Activated T-helper 2 cell treated with anti-CD3 and anti-CD28 coated beads, Interferon-gamma antibody, Interleukin-2, Interleukin-4, amounts not matched to agents 10 μg/mL and 5 μg/mL and 100 μg/mL, durations not matched to agents 14 hours and 24 hours and 36 hours (primary cell): Measurements from ENCODE around the gene CNOT11. TPM values are rescaled to one million over a fixed set of nuclear protein-coding genes. Genes with fewer than 3 reads are reported as not detected.
"Not testable (repeated sequence)": the region's sequence is repeated elsewhere in the genome, so short reads cannot be mapped to it uniquely, and the experiment has no call there.

Source experiments
- DNase-seq: peaks from one replicate; pipeline ENCODE4 v3.0.0; 2021; ENCODE audit warnings: low spot score
- H3K27ac Mint-ChIP-seq: one replicate; pipeline ENCODE4 v1.8.0; 2021; ENCODE audit warnings: mixed read lengths
- H3K27me3 Mint-ChIP-seq: one replicate; pipeline ENCODE4 v1.8.0; 2021; ENCODE audit warnings: low read depth, mixed read lengths
- H3K36me3 Mint-ChIP-seq: one replicate; pipeline ENCODE4 v1.8.0; 2021; ENCODE audit warnings: low read depth, mixed read lengths
- H3K4me1 Mint-ChIP-seq: one replicate; pipeline ENCODE4 v1.8.0; 2021; ENCODE audit warnings: low read depth, mixed read lengths
- H3K4me3 Mint-ChIP-seq: one replicate; pipeline ENCODE4 v1.8.0; 2021; ENCODE audit warnings: low read depth, mild to moderate bottlenecking, moderate library complexity, mixed read lengths
- H3K9me3 Mint-ChIP-seq: one replicate; pipeline ENCODE4 v1.8.0; 2021; ENCODE audit warnings: mixed read lengths
- intact Hi-C: fragments of 100-400 bp; cut with micrococcal nuclease; formaldehyde crosslinking; loops from one replicate; pipeline ENCODE4 v1.15.1; 2023
- total RNA-seq: library from RNA; stranded (reverse); gene quantifications from 2 replicates; pipeline ENCODE4 v1.2.3, GENCODE V29; 2022

Gene CNOT11
- total RNA-seq, 1 donor from 2014 or later = 77.6 TPM

DNA sequence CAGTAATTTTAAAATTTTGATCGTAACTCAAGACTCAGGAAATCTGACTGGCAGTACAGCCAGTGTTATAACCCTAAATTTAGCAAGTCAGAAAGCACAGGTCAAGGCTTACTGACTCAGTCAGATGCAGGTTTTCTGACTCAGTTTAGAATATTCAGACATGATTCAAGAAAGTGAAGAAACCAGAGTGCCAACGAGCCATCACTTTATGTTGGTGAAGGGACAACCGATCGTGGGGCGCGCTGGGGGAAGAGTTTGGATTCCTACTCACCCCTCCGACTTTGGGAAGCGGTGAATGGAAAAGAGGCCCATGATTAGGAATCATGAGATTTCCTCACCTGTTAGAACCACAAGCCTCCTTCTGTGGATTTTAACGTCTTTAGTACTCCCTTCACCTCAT, 54.8 kb downstream of the CNOT11 start:
- H3K27ac Mint-ChIP-seq = peak overlapping the region; percentile 97
- H3K9me3 Mint-ChIP-seq = no peaks in the 10 kb centered on the region
- no peak for DNase-seq
- H3K27me3 Mint-ChIP-seq = no peaks in the 10 kb centered on the region
- H3K36me3 Mint-ChIP-seq = peaks cover 34% of the 10 kb centered on the region
- intact Hi-C loops = loop anchor here (1.0 to 10.0 kb wide), 7 partner anchors 21 to 723 kb away; partner anchors contain the start of genes CNOT11 and RPL31
- peaks cover 65% of the 10 kb centered on the region for H3K4me1 Mint-ChIP-seq
- peak overlapping the region; percentile 91 for H3K4me3 Mint-ChIP-seq

GRCh38 chr2:101307950-101308431, 55.3 kb downstream of the CNOT11 start:
- DNase-seq = peak; percentile 38
- peaks cover 60% of the 10 kb centered on the region for H3K4me1 Mint-ChIP-seq

DNA sequence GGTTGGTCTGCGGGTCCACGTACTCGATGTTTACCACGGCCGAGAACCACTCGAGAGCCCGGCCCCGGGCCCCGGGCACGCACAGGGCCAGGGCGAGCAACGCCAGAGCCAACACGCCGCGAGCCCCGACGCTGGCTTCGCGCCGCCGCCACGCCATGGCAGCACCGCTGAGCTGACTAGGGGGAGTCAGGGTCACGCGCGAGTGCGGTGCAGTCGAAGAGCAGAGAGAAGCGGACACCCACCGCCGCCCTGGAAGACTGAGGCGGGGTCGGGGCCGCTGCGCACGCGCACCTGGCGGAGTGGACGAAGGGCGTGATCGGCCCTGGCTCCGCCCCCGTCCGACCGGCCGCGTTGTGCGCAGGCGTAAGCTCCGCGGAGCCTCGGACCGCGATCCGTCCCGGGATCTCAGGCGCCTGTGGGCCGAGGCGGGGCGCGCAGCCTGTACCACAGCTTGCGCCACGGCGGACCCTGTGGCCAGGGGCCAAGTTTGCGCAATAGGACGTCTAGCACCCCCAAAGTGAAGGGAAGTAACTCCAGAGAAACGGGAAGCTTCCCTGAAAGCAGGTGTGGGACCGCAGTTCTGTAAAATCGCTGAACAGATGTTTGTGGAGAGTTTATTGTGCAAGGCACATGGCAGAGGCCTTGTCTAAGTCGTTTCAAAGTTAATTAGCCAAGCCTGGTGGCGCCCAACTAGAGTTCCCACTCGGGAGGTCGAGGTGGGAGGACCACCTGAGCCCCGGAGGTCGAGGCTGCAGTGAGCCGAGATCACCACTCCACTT, 55.9 kb downstream of the CNOT11 start, which contains the start of gene RNF149:
TSS of gene RNF149 (minus strand) at position 270 of the 779 bp plus-strand sequence. CDS start at position 157, 113 bp downstream.
- DNase-seq = peak; percentile 88
- Mint-ChIP-seq H3K4me3 (peak within 1 kb of the TSS; percentile 91), H3K9me3 (no peaks in the 10 kb centered on the region), H3K36me3 (peaks cover 26% of the 10 kb centered on the region), H3K4me1 (peaks cover 59% of the 10 kb centered on the region), H3K27ac (peak within 1 kb of the TSS; percentile 97), H3K27me3 (no peaks in the 10 kb centered on the region)
- intact Hi-C loops = loop anchor here (5.0 to 10.0 kb wide), 4 partner anchors 306 to 724 kb away; partner anchors contain the start of gene RPL31

More at GRCh38 chr2:101307950-101308431, 55.3 kb downstream of the CNOT11 start:
- no peaks in the 10 kb centered on the region for H3K9me3 Mint-ChIP-seq
- intact Hi-C loops = loop anchor here (1.0 to 10.0 kb wide), 7 partner anchors 20 to 723 kb away; partner anchors contain the start of genes CNOT11 and RPL31
- H3K4me3 Mint-ChIP-seq = peak overlapping the region; percentile 91
- peak overlapping the region; percentile 97 for H3K27ac Mint-ChIP-seq
- no peaks in the 10 kb centered on the region for H3K27me3 Mint-ChIP-seq
- H3K36me3 Mint-ChIP-seq = peaks cover 29% of the 10 kb centered on the region

DNA sequence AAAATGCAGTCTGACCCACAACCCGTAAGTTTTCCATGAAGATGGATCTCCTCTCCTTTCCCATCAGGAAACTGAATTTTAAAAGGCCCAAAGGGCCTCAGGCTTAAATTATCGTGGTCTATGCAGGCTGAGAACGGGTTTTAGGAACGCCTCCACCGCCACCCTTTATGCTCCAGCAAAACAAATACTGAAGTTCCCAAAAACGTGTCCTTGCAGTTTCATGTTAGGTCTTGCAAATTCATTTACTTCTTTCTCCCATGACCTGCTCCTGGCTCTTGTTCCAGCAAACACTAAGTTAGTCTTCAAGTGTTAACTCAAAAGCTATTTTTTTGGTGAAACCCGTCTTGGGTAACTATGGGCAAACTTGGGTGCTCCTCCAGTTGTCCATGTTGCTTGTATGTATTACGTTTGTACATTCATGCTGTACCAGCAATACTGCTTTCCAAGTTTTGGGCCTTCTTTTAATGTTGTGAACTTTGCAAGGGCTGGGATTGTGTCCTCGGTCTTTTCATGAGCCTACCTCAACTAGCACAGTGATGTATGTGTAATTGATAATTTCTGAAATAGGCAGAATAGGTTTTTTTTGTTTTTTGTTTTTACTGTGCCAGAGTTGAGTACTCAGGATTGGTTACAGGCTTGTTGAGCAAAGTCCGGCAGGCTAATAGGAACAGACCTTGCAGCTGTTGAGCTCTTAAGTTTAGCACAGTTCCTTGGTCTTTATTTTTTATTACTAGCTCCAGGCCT, 57.6 kb downstream of the CNOT11 start:
- peaks cover 16% of the 10 kb centered on the region for H3K36me3 Mint-ChIP-seq
- no peak overlapping the region for H3K27ac Mint-ChIP-seq
- no peak overlapping the region for H3K4me3 Mint-ChIP-seq
- no peak for DNase-seq
- H3K9me3 Mint-ChIP-seq = no peaks in the 10 kb centered on the region
- intact Hi-C loops = no loop called here
- H3K27me3 Mint-ChIP-seq = no peaks in the 10 kb centered on the region
- H3K4me1 Mint-ChIP-seq = peaks cover 46% of the 10 kb centered on the region

- Mint-ChIP-seq H3K27ac (peak overlapping the region; percentile 63), H3K9me3 (no peaks in the 10 kb centered on the region), H3K36me3 (peaks cover 8% of the 10 kb centered on the region), H3K4me3 (peak overlapping the region; percentile 61), H3K27me3 (no peaks in the 10 kb centered on the region), H3K4me1 (peaks cover 40% of the 10 kb centered on the region)
- intact Hi-C loops = no loop called here
- DNase-seq = no peak
Observed at GRCh38 chr2:101310834-101311695, 58.4 kb downstream of the CNOT11 start.

DNA sequence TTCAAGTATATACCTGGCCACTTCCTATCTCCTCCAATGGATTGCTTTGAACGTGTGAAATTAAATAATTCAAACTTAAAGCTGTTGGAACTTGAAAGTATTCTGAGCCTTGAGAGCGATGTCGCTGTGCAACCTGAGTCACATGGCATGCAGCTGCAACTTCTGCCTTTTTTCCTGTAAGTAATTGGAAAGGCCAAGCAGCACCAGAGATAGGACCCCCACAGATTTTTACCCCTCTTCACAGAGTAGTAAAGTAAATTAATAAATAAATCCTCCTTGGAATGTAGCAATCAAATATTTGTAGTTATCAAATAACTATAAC, 59.0 kb downstream of the CNOT11 start:
- H3K36me3 Mint-ChIP-seq = peaks cover 4% of the 10 kb centered on the region
- intact Hi-C loops = no loop called here
- no peak overlapping the region for H3K4me3 Mint-ChIP-seq
- H3K27me3 Mint-ChIP-seq = peaks cover 4% of the 10 kb centered on the region
- H3K27ac Mint-ChIP-seq = no peak overlapping the region
- peaks cover 38% of the 10 kb centered on the region for H3K4me1 Mint-ChIP-seq
- H3K9me3 Mint-ChIP-seq = no peaks in the 10 kb centered on the region
- no peak for DNase-seq

DNA sequence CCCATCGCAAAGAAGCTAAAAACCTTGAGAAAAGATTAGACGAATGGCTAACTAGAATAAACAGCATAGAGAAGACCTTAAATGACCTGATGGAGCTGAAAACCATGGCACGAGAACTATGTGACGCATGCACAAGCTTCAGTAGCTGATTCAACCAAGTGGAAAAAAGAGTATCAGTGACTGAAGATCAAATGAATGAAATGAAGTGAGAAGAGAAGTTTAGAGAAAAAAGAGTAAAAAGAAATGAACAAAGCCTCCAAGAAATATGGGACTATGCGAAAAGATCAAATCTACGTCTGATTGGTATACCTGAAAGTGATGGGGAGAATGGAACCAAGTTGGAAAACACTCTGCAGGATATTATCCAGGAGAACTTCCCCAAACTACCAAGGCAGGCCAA, 63.9 kb downstream of the CNOT11 start:
- H3K36me3 Mint-ChIP-seq, DNase-seq, H3K4me3 Mint-ChIP-seq, H3K27ac Mint-ChIP-seq, intact Hi-C loops: not testable (repeated sequence)
- H3K9me3 Mint-ChIP-seq = peaks cover 10% of the 10 kb centered on the region
- H3K27me3 Mint-ChIP-seq = peaks cover 33% of the 10 kb centered on the region
- peaks cover 11% of the 10 kb centered on the region for H3K4me1 Mint-ChIP-seq

Other genes starting within 250 kb of the CNOT11 start
- gene TBC1D8, start 101.5 kb upstream of the CNOT11 start, total RNA-seq = 0.87 and 1.3 TPM in 2 replicates
- 50.4 and 54.9 TPM in 2 replicates for gene RNF149, start 55.8 kb downstream of the CNOT11 start, total RNA-seq
- not detected in 2 replicates for gene CREG2, start 134.6 kb downstream of the CNOT11 start, total RNA-seq
- gene RFX8, start 222.2 kb downstream of the CNOT11 start, total RNA-seq = 1.3 and 1.6 TPM in 2 replicates